Heart left ventricle (tissue), 13 donors: ENCODE measurements around the gene GOLT1B.

Experiments used
- CTCF ChIP-seq, 12 donors: fragments of 200-600 bp; sonication (generic) in 4 of 12; IDR thresholded peaks; one replicate each; pipeline versions ENCODE4 v1.5.0 to v1.8.0; 2018 to 2022; ENCODE audit warnings: antibody characterized with exemption in 12 of 12, mild to moderate bottlenecking in 5 of 12
- POLR2A ChIP-seq, 2 donors: fragments of 450-650 bp; IDR thresholded peaks; one replicate each; pipeline ENCODE4 v1.6.1; 2017; ENCODE audit warnings: antibody characterized with exemption in 2 of 2, mild to moderate bottlenecking in 2 of 2, moderate library complexity in 2 of 2
- donor health status: ischemic (EF 13 %, LVEDD 7.1; RV severe dilation, severe dysfunction).
- donor health status: DM: no; HTN: yes; CAD: no.
- donor health status: DM: no; HTN: no; CAD: no.
- donor health status: ischemic (EF 25% LVEDD 6.9; RV normal size, moderate dysfunction).
- donor health status: ischemic (EF 25% LVEDD 5.7; RV mildly dilated, moderate dysfunction).
- donor health status: ischemic (EF 35%, LVEDD 5.7; RV mildly dilated, moderate dysfunction).
- donor health status: nonischemic (EF 11% LVEDD 7.7; RV severe dilation, severe dysfunction).
- donor health status: DM: yes; HTN: yes; CAD: no.
- donor health status: PGD.
- donor health status: ischemic (EF 29% LVEDD 5.4; RV normal size, mild dysfunction).
- donor health status: nonischemic (EF 23%, LVEDD 6.1; RV moderate dilation, normal function).

DNA sequence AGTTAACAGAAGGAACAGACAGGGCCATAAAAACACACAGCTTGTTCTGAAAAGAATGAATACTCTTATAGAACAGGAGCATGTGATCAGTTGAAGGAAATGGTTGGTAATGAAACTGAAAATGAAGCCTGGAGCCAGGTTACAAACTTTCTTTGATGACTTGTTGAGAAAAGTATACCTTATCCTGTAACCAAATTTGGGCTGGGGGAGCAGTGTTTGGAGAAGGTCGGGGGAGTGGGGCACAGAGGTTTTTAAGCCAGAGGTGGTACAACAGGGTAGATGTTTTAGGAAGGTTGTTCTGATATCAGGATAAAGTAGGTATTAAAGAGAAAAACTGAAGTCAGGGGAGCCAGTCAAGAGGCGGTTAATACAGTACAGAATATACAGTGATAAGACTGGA is 8.2 kb downstream of the GOLT1B start:
- no peak for TF ChIP-seq CTCF (IDR thresholded peaks at IDR 0.05)
- no peak for TF ChIP-seq POLR2A (IDR thresholded peaks at IDR 0.05)
